HepG2 (cell line): ENCODE measurements around the gene LRBA. TPM values are rescaled to one million over a fixed set of nuclear protein-coding genes. Genes with fewer than 3 reads are reported as not detected.

Experiments used
- AGO2 ChIP-seq: fragments of 200-400 bp; formaldehyde crosslinking; optimal IDR thresholded peaks from 2 replicates; pipeline ENCODE3; 2017; ENCODE audit warnings: mild to moderate bottlenecking, low read depth, low read length, moderate library complexity
- ESRRA ChIP-seq: sonication (generic); formaldehyde crosslinking; IDR thresholded peaks from 2 replicates; pipeline ENCODE4 v1.5.1; 2020; ENCODE audit warnings: mild to moderate bottlenecking, low read depth, missing genetic modification reagents
- FOSL2 ChIP-seq: sonication (generic); formaldehyde crosslinking; IDR thresholded peaks from 2 replicates; pipeline ENCODE4 v1.4.0; 2020; ENCODE audit warnings: missing genetic modification reagents
- GMEB1 ChIP-seq: sonication (generic); formaldehyde crosslinking; IDR thresholded peaks from 2 replicates; pipeline ENCODE4 v1.5.1; 2020; ENCODE audit warnings: missing genetic modification reagents, mild to moderate bottlenecking, borderline replicate concordance
- PAXIP1 ChIP-seq: sonication (generic); formaldehyde crosslinking; conservative IDR thresholded peaks from 2 replicates; pipeline ENCODE4 v1.4.0; 2020; ENCODE audit warnings: mild to moderate bottlenecking, missing genetic modification reagents, moderate library complexity
- SKIL ChIP-seq: sonication (generic); formaldehyde crosslinking; IDR thresholded peaks from 2 replicates; pipeline ENCODE4 v1.8.0; 2022; ENCODE audit warnings: missing genetic modification reagents, mild to moderate bottlenecking, moderate library complexity, borderline replicate concordance
- TFDP1 ChIP-seq: IDR thresholded peaks from 2 replicates; pipeline ENCODE4 v1.6.1; 2016; ENCODE audit warnings: missing compliant biosample characterization, missing genetic modification reagents, borderline replicate concordance
- THAP11 ChIP-seq: IDR thresholded peaks from 2 replicates; pipeline ENCODE4 v1.6.1; 2016; ENCODE audit warnings: missing biosample characterization, missing genetic modification reagents
- ZBTB10 ChIP-seq: sonication (generic); formaldehyde crosslinking; IDR thresholded peaks from 2 replicates; pipeline ENCODE4 v1.4.0; 2020; ENCODE audit warnings: missing genetic modification reagents, borderline replicate concordance
- ZNF589 ChIP-seq: sonication (generic); formaldehyde crosslinking; conservative IDR thresholded peaks from 2 replicates; pipeline ENCODE4 v1.8.0; 2022; ENCODE audit warnings: mild to moderate bottlenecking, moderate library complexity, missing genetic modification reagents
- ZNF883 ChIP-seq: sonication (generic); formaldehyde crosslinking; IDR thresholded peaks from 2 replicates; pipeline ENCODE4 v1.5.1; 2020; ENCODE audit warnings: mild to moderate bottlenecking, missing genetic modification reagents; ENCODE audit errors: not compliant biosample characterization
- polyA plus RNA-seq, 8 experiments: library from polyadenylated mRNA; depleted of rRNA in 3 of 8; stranded (reverse) in 7 of 8; unstranded in 1 of 8; fragments of >200 nt; fragmentation: Illumina TruSeq in 4 of 8; extraction: Trizol in 4 of 8; gene quantifications; 2 replicates each; pipeline versions ENCODE4 v1.2.1 to v1.2.3, GENCODE V29; 2011 to 2016; ENCODE audit warnings: low read depth in 4 of 8, missing spikeins in 1 of 8, mixed read lengths in 1 of 8; ENCODE audit not compliant: insufficient read depth in 1 of 8
- total RNA-seq, 5 experiments: library from RNA; depleted of rRNA; stranded (reverse); fragments of >200 nt; fragmentation: Illumina TruSeq; extraction: Trizol; gene quantifications; 2 replicates each; pipeline ENCODE4 v1.2.3, GENCODE V29; 2016; ENCODE audit warnings: low read depth in 1 of 5

Gene LRBA
- total and polyA plus RNA-seq, 2 of the 13 experiments (the other 11 are each of a cell fraction or from before 2014, with no cell fraction given), result 21.0 to 37.2 TPM

GRCh38 chr4:150264595-150265161 lies 750.4 kb downstream of the LRBA start (continued):
- TF ChIP-seq ZBTB10 (CRISPR knock-in tag) (0 out of 2 replicates have a peak, but pooled peaks have one; percentile 35), TFDP1 (no peak), SKIL (CRISPR knock-in tag) (no peak), ESRRA (CRISPR knock-in tag) (no peak), GMEB1 (CRISPR knock-in tag) (no peak), ZNF589 (CRISPR knock-in tag) (no peak), AGO2 (no peak), FOSL2 (CRISPR knock-in tag) (0 out of 2 replicates have a peak, but pooled peaks have one; percentile 28), THAP11 (CRISPR knock-in tag) (peak; percentile 12; the same call in 1 of the 2 replicates), ZNF883 (no peak), PAXIP1 (CRISPR knock-in tag) (peak; percentile 79)
